ENCODE results near the gene EEF2KMT. TPM values are rescaled to one million over a fixed set of nuclear protein-coding genes. Genes with fewer than 3 reads are reported as not detected.
"Not testable (repeated sequence)": the region's sequence is repeated elsewhere in the genome, so short reads cannot be mapped to it uniquely, and the experiment has no call there.

Gene EEF2KMT
- total and polyA plus RNA-seq, 2 of the 4 experiments (the other 2 are of a cell fraction) = 14.1 to 19.0 TPM

- H3K9me3 ChIP-seq (ENCODE audit: control insufficient read depth, insufficient read depth, low read length); H2BK5ac ChIP-seq (ENCODE audit: low read depth, low read length, poor library complexity, severe bottlenecking); BruUV-seq (replicated peaks); H2AK9ac ChIP-seq (replicated peaks; ENCODE audit: low read depth, low read length, poor library complexity); H4K91ac ChIP-seq (ENCODE audit: insufficient read depth, low read depth, low read length); H3K4ac ChIP-seq (ENCODE audit: low read depth, low read length); CTCF ChIA-PET; DNase-seq; H2BK20ac ChIP-seq (ENCODE audit: low read depth, low read length); H2AFZ ChIP-seq (replicated peaks; ENCODE audit: low read length, poor library complexity); H3K27me3 ChIP-seq (ENCODE audit: control insufficient read depth, insufficient read depth, low read length); H4K8ac ChIP-seq (ENCODE audit: low read depth in 2 of 2, low read length in 2 of 2); H3K56ac ChIP-seq (ENCODE audit: extremely low read depth, insufficient read depth, low read length); H3K4me3 ChIP-seq (ENCODE audit: insufficient read depth, low read depth, low read length); dilution Hi-C loops (cut with HindIII; ENCODE audit: low sequenced_read_pairs, unreplicated experiment); H3K4me1 ChIP-seq (ENCODE audit: control insufficient read depth, insufficient read depth, low read length); H3K18ac ChIP-seq (ENCODE audit: low read depth, low read length); H3K9ac ChIP-seq (ENCODE audit: low read depth, low read length); H3K14ac ChIP-seq (replicated peaks; ENCODE audit: low read depth, low read length); H4K20me1 ChIP-seq (ENCODE audit: insufficient read depth, low read length); H2BK15ac ChIP-seq (ENCODE audit: low read depth, low read length); H3K9me1 ChIP-seq (ENCODE audit: insufficient read depth, low read length); ATAC-seq (ENCODE audit: low read depth); H4K5ac ChIP-seq (ENCODE audit: low read depth, low read length); H3K4me2 ChIP-seq (ENCODE audit: low read depth, low read length); in situ Hi-C loops (cut with MboI; ENCODE audit: low sequenced_read_pairs); H3K27ac ChIP-seq (ENCODE audit: insufficient read depth, low read length); H3K79me1 ChIP-seq (ENCODE audit: low read depth in 1 of 2, low read length in 2 of 2); POLR2A ChIA-PET (ENCODE audit: unreplicated experiment); H2BK120ac ChIP-seq (ENCODE audit: low read depth, low read length); H3K36me3 ChIP-seq (ENCODE audit: control insufficient read depth, insufficient read depth, low read length); H3K23ac ChIP-seq (ENCODE audit: low read depth, low read length); H2AK5ac ChIP-seq (ENCODE audit: low read depth, low read length): not testable (repeated sequence)
- no CpG with 5 or more reads among the region's 11 CpGs for WGBS, 2 experiments (ENCODE audit: extremely low coverage in 2 of 2, insufficient read length in 1 of 2)
- intact Hi-C loops (cut with micrococcal nuclease) = loop anchor here (2.0 to 10.0 kb wide), 3 partner anchors 37 to 1551 kb away; partner anchors contain the start of gene SEC14L5
These were observed 3.8 kb downstream of the EEF2KMT start for GRCh38 chr16:5093746-5094145.

DNA sequence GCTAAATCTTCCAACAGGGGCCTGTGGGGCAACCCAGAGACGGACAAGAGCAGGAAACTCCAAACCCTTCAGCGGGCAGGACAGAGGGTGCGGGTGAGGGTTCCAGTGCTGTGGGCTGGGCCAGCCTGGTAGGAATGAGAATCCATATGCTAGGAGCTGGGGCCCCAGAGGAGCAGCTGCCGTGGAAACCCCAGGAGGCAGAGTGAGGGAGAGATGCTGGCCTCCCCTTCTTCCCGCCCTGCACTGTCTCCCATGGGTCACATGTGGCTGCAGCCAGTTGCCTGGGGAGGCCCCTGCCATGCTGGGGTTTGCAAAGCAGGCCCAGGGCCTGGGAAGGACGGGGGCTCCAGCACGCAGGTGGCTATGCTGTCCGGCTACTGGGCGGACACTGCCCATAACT lies 4.5 kb downstream of the EEF2KMT start:
- DNase-seq; H2AK5ac ChIP-seq (ENCODE audit: low read depth, low read length); BruUV-seq (replicated peaks); H3K36me3 ChIP-seq (ENCODE audit: control insufficient read depth, insufficient read depth, low read length); H4K20me1 ChIP-seq (ENCODE audit: insufficient read depth, low read length); H3K27ac ChIP-seq (ENCODE audit: insufficient read depth, low read length); dilution Hi-C loops (cut with HindIII; ENCODE audit: low sequenced_read_pairs, unreplicated experiment); H2AFZ ChIP-seq (replicated peaks; ENCODE audit: low read length, poor library complexity); H2BK120ac ChIP-seq (ENCODE audit: low read depth, low read length); H2BK15ac ChIP-seq (ENCODE audit: low read depth, low read length); H4K8ac ChIP-seq (ENCODE audit: low read depth in 2 of 2, low read length in 2 of 2); H3K27me3 ChIP-seq (ENCODE audit: control insufficient read depth, insufficient read depth, low read length); H2AK9ac ChIP-seq (replicated peaks; ENCODE audit: low read depth, low read length, poor library complexity); H3K4ac ChIP-seq (ENCODE audit: low read depth, low read length); H4K91ac ChIP-seq (ENCODE audit: insufficient read depth, low read depth, low read length); H3K9me3 ChIP-seq (ENCODE audit: control insufficient read depth, insufficient read depth, low read length); H3K9ac ChIP-seq (ENCODE audit: low read depth, low read length); H3K18ac ChIP-seq (ENCODE audit: low read depth, low read length); H2BK20ac ChIP-seq (ENCODE audit: low read depth, low read length); H3K4me3 ChIP-seq (ENCODE audit: insufficient read depth, low read depth, low read length); POLR2A ChIA-PET (ENCODE audit: unreplicated experiment); ATAC-seq (ENCODE audit: low read depth); H3K9me1 ChIP-seq (ENCODE audit: insufficient read depth, low read length); H3K79me1 ChIP-seq (ENCODE audit: low read depth in 1 of 2, low read length in 2 of 2); H3K14ac ChIP-seq (replicated peaks; ENCODE audit: low read depth, low read length); in situ Hi-C loops (cut with MboI; ENCODE audit: low sequenced_read_pairs); H2BK5ac ChIP-seq (ENCODE audit: low read depth, low read length, poor library complexity, severe bottlenecking); H4K5ac ChIP-seq (ENCODE audit: low read depth, low read length); H3K4me1 ChIP-seq (ENCODE audit: control insufficient read depth, insufficient read depth, low read length); H3K56ac ChIP-seq (ENCODE audit: extremely low read depth, insufficient read depth, low read length); H3K23ac ChIP-seq (ENCODE audit: low read depth, low read length); H3K4me2 ChIP-seq (ENCODE audit: low read depth, low read length): not testable (repeated sequence)
- CTCF ChIA-PET = interaction anchor here (0.6 to 1.6 kb wide), 2 partner anchors 36 to 1588 kb away, joined by 4 to 7 read pairs; no protein-coding TSS in a partner anchor
- WGBS, 2 experiments (ENCODE audit: extremely low coverage in 2 of 2, insufficient read length in 1 of 2) = no CpG with 5 or more reads among the region's 9 CpGs
- intact Hi-C loops (cut with micrococcal nuclease) = loop anchor here (2.0 to 10.0 kb wide), 3 partner anchors 36 to 1552 kb away; partner anchors contain the start of gene SEC14L5
